Mesendoderm (in vitro differentiated cells): ENCODE results near the gene BAIAP2.

Source experiments
- DNase-seq: peaks from one replicate; pipeline ENCODE4 v3.0.0; 2013
- H2AK5ac ChIP-seq: 2 replicates; pipeline ENCODE4 v1.6.1; 2013; ENCODE audit warnings: low read length, inconsistent platforms
- H2BK120ac ChIP-seq: 2 replicates; pipeline ENCODE4 v1.6.1; 2013; ENCODE audit warnings: low read depth, mild to moderate bottlenecking, low read length, moderate library complexity, mixed read lengths
- H2BK15ac ChIP-seq: replicated peaks from 2 replicates; pipeline ENCODE4 v1.6.1; 2013; ENCODE audit warnings: low read depth, mild to moderate bottlenecking, moderate library complexity
- H2BK5ac ChIP-seq: 2 replicates; pipeline ENCODE4 v1.6.1; 2013; ENCODE audit warnings: low read length, inconsistent platforms
- H3K18ac ChIP-seq: 2 replicates; pipeline ENCODE4 v1.6.1; 2013; ENCODE audit warnings: mild to moderate bottlenecking, low read length, mixed read lengths
- H3K23ac ChIP-seq: one replicate; pipeline ENCODE4 v1.6.1; 2013; ENCODE audit warnings: low read length
- H3K27ac ChIP-seq: 2 replicates; pipeline ENCODE4 v1.5.1; 2013; ENCODE audit warnings: low read depth, mild to moderate bottlenecking, inconsistent platforms, low read length, moderate library complexity
- H3K27me3 ChIP-seq: 2 replicates; pipeline ENCODE4 v1.6.1; 2013; ENCODE audit warnings: low read length, control low read depth, mild to moderate bottlenecking, inconsistent platforms; ENCODE audit not compliant: insufficient read depth, poor library complexity
- H3K36me3 ChIP-seq: 2 replicates; pipeline ENCODE4 v1.6.1; 2013; ENCODE audit warnings: low read length, inconsistent platforms; ENCODE audit not compliant: control insufficient read depth, insufficient read depth
- H3K4ac ChIP-seq: one replicate; pipeline ENCODE4 v1.6.1; 2013; ENCODE audit warnings: low read depth, mild to moderate bottlenecking, low read length, moderate library complexity
- H3K4me1 ChIP-seq: 2 replicates; pipeline ENCODE4 v1.6.1; 2013; ENCODE audit warnings: low read depth, low read length, inconsistent platforms; ENCODE audit not compliant: control insufficient read depth
- H3K4me2 ChIP-seq: 2 replicates; pipeline ENCODE4 v1.6.1; 2013; ENCODE audit warnings: low read length
- H3K4me3 ChIP-seq: 2 replicates; pipeline ENCODE4 v1.5.1; 2013; ENCODE audit warnings: mild to moderate bottlenecking, low read length
- H3K56ac ChIP-seq: one replicate; pipeline ENCODE4 v1.6.1; 2013; ENCODE audit warnings: low read length
- H3K79me1 ChIP-seq: 2 replicates; pipeline ENCODE4 v1.6.1; 2013; ENCODE audit warnings: low read length, inconsistent platforms
- H3K79me2 ChIP-seq: 2 replicates; pipeline ENCODE4 v1.6.1; 2013; ENCODE audit warnings: mild to moderate bottlenecking, low read length; ENCODE audit not compliant: control insufficient read depth, insufficient read depth
- H3K9ac ChIP-seq: 2 replicates; pipeline ENCODE4 v1.6.1; 2013; ENCODE audit warnings: low read length, inconsistent platforms
- H4K5ac ChIP-seq: one replicate; pipeline ENCODE4 v1.6.1; 2013; ENCODE audit warnings: low read length
- H4K8ac ChIP-seq: one replicate; pipeline ENCODE4 v1.6.1; 2013; ENCODE audit warnings: low read depth, mild to moderate bottlenecking, control low read depth, low read length, moderate library complexity
- WGBS: extraction: QIAGEN DNeasy Blood & Tissue Kit; methylation state at CpG from one replicate; pipeline ENCODE4 v1.1.7; 2013; ENCODE audit warnings: low lambda C conversion rate, missing lambda C conversion rate; ENCODE audit not compliant: insufficient coverage; ENCODE audit errors: extremely low coverage; 5-methylcytosine and 5-hydroxymethylcytosine counted together

BAIAP2 gene

GRCh38 chr17:81129289-81129688, 94.3 kb downstream of the BAIAP2 start:
- Histone ChIP-seq H2BK15ac (no peak overlapping the region), H2BK5ac (no peak overlapping the region), H3K4ac (no peak overlapping the region), H4K5ac (no peak overlapping the region), H3K56ac (no peak overlapping the region), H2AK5ac (no peak overlapping the region), H3K9ac (no peak overlapping the region), H3K79me1 (no peaks in the 10 kb centered on the region), H3K18ac (no peak overlapping the region), H3K4me1 (no peaks in the 10 kb centered on the region), H3K79me2 (no peaks in the 10 kb centered on the region), H3K4me2 (no peak overlapping the region), H3K27me3 (no peaks in the 10 kb centered on the region), H3K4me3 (no peak overlapping the region), H3K27ac (no peak overlapping the region), H2BK120ac (no peak overlapping the region), H3K36me3 (no peaks in the 10 kb centered on the region), H3K23ac (no peak overlapping the region), H4K8ac (no peak overlapping the region)
- DNase-seq: no peak
- no CpG with 5 or more reads among the region's 11 CpGs for WGBS

- Histone ChIP-seq H3K27me3 (no peaks in the 10 kb centered on the region), H3K4me3 (no peak overlapping the region), H4K8ac (no peak overlapping the region), H2BK15ac (no peak overlapping the region), H3K23ac (no peak overlapping the region), H3K4ac (no peak overlapping the region), H3K79me2 (no peaks in the 10 kb centered on the region), H4K5ac (no peak overlapping the region), H3K9ac (no peak overlapping the region), H3K56ac (no peak overlapping the region), H3K36me3 (no peaks in the 10 kb centered on the region), H2AK5ac (no peak overlapping the region), H2BK5ac (no peak overlapping the region), H3K4me1 (no peaks in the 10 kb centered on the region), H3K4me2 (no peak overlapping the region), H2BK120ac (no peak overlapping the region), H3K18ac (no peak overlapping the region), H3K79me1 (no peaks in the 10 kb centered on the region), H3K27ac (no peak overlapping the region)
- DNase-seq: no peak
- WGBS: no CpG with 5 or more reads among the region's 14 CpGs
These were observed 94.9 kb downstream of the BAIAP2 start for GRCh38 chr17:81129711-81130367.

GRCh38 chr17:81130385-81131361, 95.7 kb downstream of the BAIAP2 start:
- no peak overlapping the region for H2AK5ac ChIP-seq
- H3K79me1 ChIP-seq: no peaks in the 10 kb centered on the region
- no peak overlapping the region for H4K5ac ChIP-seq
- no peak overlapping the region for H3K56ac ChIP-seq
- no CpG with 5 or more reads among the region's 41 CpGs for WGBS
- no peak overlapping the region for H4K8ac ChIP-seq
- H3K18ac ChIP-seq: no peak overlapping the region
- no peaks in the 10 kb centered on the region for H3K27me3 ChIP-seq
- H3K4me3 ChIP-seq: no peak overlapping the region
- H3K23ac ChIP-seq: no peak overlapping the region
- no peak overlapping the region for H3K4me2 ChIP-seq
- DNase-seq: no peak
- H2BK15ac ChIP-seq: no peak overlapping the region
- H3K36me3 ChIP-seq: no peaks in the 10 kb centered on the region
- no peak overlapping the region for H3K9ac ChIP-seq
- H3K4ac ChIP-seq: no peak overlapping the region
- H3K79me2 ChIP-seq: no peaks in the 10 kb centered on the region
- no peak overlapping the region for H2BK5ac ChIP-seq
- H2BK120ac ChIP-seq: no peak overlapping the region
- no peak overlapping the region for H3K27ac ChIP-seq
- H3K4me1 ChIP-seq: no peaks in the 10 kb centered on the region

GRCh38 chr17:81131486-81132196, 96.7 kb downstream of the BAIAP2 start:
- Histone ChIP-seq H2BK5ac (no peak overlapping the region), H2AK5ac (no peak overlapping the region), H3K9ac (no peak overlapping the region), H3K56ac (no peak overlapping the region), H3K4me1 (no peaks in the 10 kb centered on the region), H2BK120ac (no peak overlapping the region), H3K79me1 (no peaks in the 10 kb centered on the region), H3K36me3 (no peaks in the 10 kb centered on the region), H4K5ac (no peak overlapping the region), H3K4ac (no peak overlapping the region), H3K23ac (no peak overlapping the region), H3K4me3 (no peak overlapping the region), H4K8ac (no peak overlapping the region), H3K4me2 (no peak overlapping the region), H3K27me3 (no peaks in the 10 kb centered on the region), H3K79me2 (no peaks in the 10 kb centered on the region), H3K27ac (no peak overlapping the region), H2BK15ac (no peak overlapping the region), H3K18ac (no peak overlapping the region)
- no CpG with 5 or more reads among the region's 14 CpGs for WGBS
- DNase-seq: no peak

DNA sequence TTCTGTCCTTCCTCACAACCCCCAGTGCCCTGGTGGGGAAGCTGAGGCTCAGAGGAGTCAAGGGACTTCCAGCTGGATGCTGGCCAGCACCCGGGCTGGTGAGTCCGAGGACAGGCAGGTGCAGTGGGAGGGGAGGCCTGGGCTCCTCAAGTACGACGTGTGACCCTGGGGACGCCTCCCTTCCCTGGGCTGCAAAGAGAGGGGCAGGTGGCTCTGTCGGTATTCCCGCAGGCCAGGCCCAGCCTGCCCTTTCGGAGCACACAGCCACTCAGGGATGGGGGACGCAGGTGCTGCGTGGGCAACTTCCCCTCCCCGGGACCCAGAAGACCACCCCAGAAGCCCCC, 97.2 kb downstream of the BAIAP2 start:
- H3K56ac ChIP-seq: no peak overlapping the region
- no peaks in the 10 kb centered on the region for H3K4me1 ChIP-seq
- H4K5ac ChIP-seq: no peak overlapping the region
- H2BK15ac ChIP-seq: no peak overlapping the region
- H3K18ac ChIP-seq: no peak overlapping the region
- H3K27me3 ChIP-seq: no peaks in the 10 kb centered on the region
- H3K27ac ChIP-seq: no peak overlapping the region
- H3K9ac ChIP-seq: no peak overlapping the region
- H3K36me3 ChIP-seq: no peaks in the 10 kb centered on the region
- no peak overlapping the region for H3K4me3 ChIP-seq
- no peak overlapping the region for H2BK5ac ChIP-seq
- H2AK5ac ChIP-seq: no peak overlapping the region
- no peak for DNase-seq
- no peak overlapping the region for H3K23ac ChIP-seq
- WGBS: no CpG with 5 or more reads among the region's 11 CpGs
- no peaks in the 10 kb centered on the region for H3K79me2 ChIP-seq
- no peak overlapping the region for H3K4ac ChIP-seq
- H2BK120ac ChIP-seq: no peak overlapping the region
- H3K4me2 ChIP-seq: no peak overlapping the region
- no peaks in the 10 kb centered on the region for H3K79me1 ChIP-seq
- H4K8ac ChIP-seq: no peak overlapping the region
